Stimulated activated CD8-positive, alpha-beta memory T cell treated with anti-CD3 and anti-CD28 coated beads, Interleukin-2, amount 100 ng/mL, for 1 hour (primary cell): ENCODE data around the gene HTATSF1.

Source experiments
- DNase-seq, 2 donors: peaks; one replicate each; pipeline ENCODE4 v3.0.0-alpha.2; 2020; ENCODE audit warnings: low read depth in 2 of 2

The HTATSF1 gene

GRCh38 chrX:136497556-136498052 is at the start of gene HTATSF1:
HTATSF1 (plus strand) TSS chrX:136497592; CDS start chrX:136497685, 93 bp downstream.
- DNase-seq = no peak

GRCh38 chrX:136447968-136448367 is 49.4 kb upstream of the HTATSF1 start:
- no peak for DNase-seq

GRCh38 chrX:136450050-136450830 is 47.2 kb upstream of the HTATSF1 start:
- no peak for DNase-seq

- no peak for DNase-seq
These were observed 44.8 kb upstream of the HTATSF1 start for GRCh38 chrX:136452614-136453013.

- DNase-seq = no peak
These were observed 44.3 kb upstream of the HTATSF1 start for GRCh38 chrX:136453114-136453513.

- DNase-seq = no peak
These were observed 43.6 kb upstream of the HTATSF1 start for GRCh38 chrX:136453771-136454170.

GRCh38 chrX:136456133-136456532 is 41.3 kb upstream of the HTATSF1 start:
- DNase-seq = no peak

- DNase-seq = no peak
These were observed 40.0 kb upstream of the HTATSF1 start for GRCh38 chrX:136457303-136457917.

- no peak for DNase-seq
These were observed 32.8 kb upstream of the HTATSF1 start for GRCh38 chrX:136464589-136464988.

GRCh38 chrX:136467303-136467702 is 30.1 kb upstream of the HTATSF1 start:
- DNase-seq = no peak

- DNase-seq = no peak
These were observed 28.8 kb upstream of the HTATSF1 start for GRCh38 chrX:136468391-136469103.

GRCh38 chrX:136473663-136474062 is 23.7 kb upstream of the HTATSF1 start:
- DNase-seq = no peak

GRCh38 chrX:136475236-136475635 is 22.2 kb upstream of the HTATSF1 start:
- DNase-seq = no peak

- no peak for DNase-seq
These were observed 20.9 kb upstream of the HTATSF1 start for GRCh38 chrX:136476501-136476900.

- no peak for DNase-seq
These were observed 20.4 kb upstream of the HTATSF1 start for GRCh38 chrX:136477026-136477425.

GRCh38 chrX:136480383-136480782 is 17.0 kb upstream of the HTATSF1 start:
- DNase-seq = no peak

GRCh38 chrX:136487647-136488046 is 9.7 kb upstream of the HTATSF1 start, which contains the start of gene BRS3:
BRS3 (plus strand) TSS chrX:136487947; CDS start chrX:136488115, 168 bp downstream.
- no peak for DNase-seq

- DNase-seq = no peak
These were observed 8.7 kb upstream of the HTATSF1 start for GRCh38 chrX:136488706-136489105.

- no peak for DNase-seq
These were observed 5.6 kb upstream of the HTATSF1 start for GRCh38 chrX:136491832-136492231.

GRCh38 chrX:136493011-136493410 is 4.4 kb upstream of the HTATSF1 start:
- no peak for DNase-seq

GRCh38 chrX:136495043-136495442 is 2.3 kb upstream of the HTATSF1 start:
- DNase-seq = no peak

- no peak for DNase-seq
These were observed 1.1 kb upstream of the HTATSF1 start for GRCh38 chrX:136496186-136496763.
